NAMALWA (cell line): ENCODE data around the gene VAC14.
A peak's percentile ranks its signal among the peaks of the same experiment; 100 is the strongest.
"Not testable (repeated sequence)": the region's sequence is repeated elsewhere in the genome, so short reads cannot be mapped to it uniquely, and the experiment has no call there.

ENCODE experiments used
- DNase-seq: peaks from one replicate; pipeline ENCODE4 v3.0.0-alpha.2; 2015; ENCODE audit warnings: low spot score

The VAC14 gene

GRCh38 chr16:70800781-70801480 lies at the start of gene VAC14:
VAC14 (minus strand) TSS chr16:70801158; CDS start chr16:70800900, 258 bp downstream.
- peak; percentile 96 for DNase-seq

GRCh38 chr16:70823498-70824118 lies 22.6 kb upstream of the VAC14 start:
- DNase-seq, result not testable (repeated sequence)

- DNase-seq, result not testable (repeated sequence)
These were observed 21.8 kb upstream of the VAC14 start for GRCh38 chr16:70822734-70823133.

- DNase-seq, result not testable (repeated sequence)
These were observed 17.1 kb upstream of the VAC14 start for GRCh38 chr16:70818088-70818487.

GRCh38 chr16:70809392-70810060 lies 8.6 kb upstream of the VAC14 start:
- peak; percentile 14 for DNase-seq

- peak; percentile 39 for DNase-seq
These were observed 7.4 kb upstream of the VAC14 start for GRCh38 chr16:70808371-70808770.

- DNase-seq, result no peak
These were observed 4.8 kb upstream of the VAC14 start for GRCh38 chr16:70805787-70806186.

GRCh38 chr16:70805380-70805779 lies 4.4 kb upstream of the VAC14 start:
- peak; percentile 37 for DNase-seq

GRCh38 chr16:70804734-70805169 lies 3.8 kb upstream of the VAC14 start:
- DNase-seq, result peak; percentile 38

- no peak for DNase-seq
These were observed 3.3 kb upstream of the VAC14 start for GRCh38 chr16:70804153-70804733.

- no peak for DNase-seq
These were observed 2.4 kb upstream of the VAC14 start for GRCh38 chr16:70803319-70803718.

- no peak for DNase-seq
These were observed 653 bp upstream of the VAC14 start for GRCh38 chr16:70801611-70802010.

- no peak for DNase-seq
These were observed 647 bp downstream of the VAC14 start for GRCh38 chr16:70800311-70800710.

GRCh38 chr16:70796301-70796700 lies 4.7 kb downstream of the VAC14 start:
- peak; percentile 42 for DNase-seq

- peak; percentile 62 for DNase-seq
These were observed 5.6 kb downstream of the VAC14 start for GRCh38 chr16:70795296-70795912.

- peak; percentile 79 for DNase-seq
These were observed 7.0 kb downstream of the VAC14 start for GRCh38 chr16:70793851-70794502.

- DNase-seq, result no peak
These were observed 10.1 kb downstream of the VAC14 start for GRCh38 chr16:70790815-70791214.

- no peak for DNase-seq
These were observed 11.1 kb downstream of the VAC14 start for GRCh38 chr16:70789595-70790447.

GRCh38 chr16:70788668-70789594 lies 12.0 kb downstream of the VAC14 start:
- no peak for DNase-seq
